Stimulated activated CD8-positive, alpha-beta memory T cell treated with anti-CD3 and anti-CD28 coated beads, Interleukin-4, amount 100 ng/mL, for 24 hours (primary cell): ENCODE measurements around the gene MT3.

Experiments
- DNase-seq: peaks from one replicate; pipeline ENCODE4 v3.0.0-alpha.2; 2020; ENCODE audit warnings: low read depth

MT3 gene

DNA sequence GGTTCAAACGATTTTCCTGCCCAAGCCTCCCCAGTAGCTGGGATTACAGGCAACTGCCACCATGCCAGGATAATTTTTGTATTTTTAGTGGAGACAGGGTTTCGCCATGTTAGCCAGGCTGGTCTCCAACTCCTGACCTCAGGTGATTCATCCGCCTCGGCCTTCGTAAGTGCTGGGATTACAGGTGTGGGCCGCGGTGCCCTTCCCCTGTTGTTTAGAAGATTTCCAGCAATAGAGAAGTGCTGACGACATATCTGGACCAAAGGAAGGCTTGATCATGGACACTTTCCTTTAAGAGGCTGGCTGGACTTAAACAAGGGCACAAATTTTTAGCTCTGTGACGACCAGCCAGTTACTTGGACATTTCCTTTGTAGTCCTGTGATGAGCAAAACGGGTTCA, 41.9 kb downstream of the MT3 start:
- no peak for DNase-seq

DNA sequence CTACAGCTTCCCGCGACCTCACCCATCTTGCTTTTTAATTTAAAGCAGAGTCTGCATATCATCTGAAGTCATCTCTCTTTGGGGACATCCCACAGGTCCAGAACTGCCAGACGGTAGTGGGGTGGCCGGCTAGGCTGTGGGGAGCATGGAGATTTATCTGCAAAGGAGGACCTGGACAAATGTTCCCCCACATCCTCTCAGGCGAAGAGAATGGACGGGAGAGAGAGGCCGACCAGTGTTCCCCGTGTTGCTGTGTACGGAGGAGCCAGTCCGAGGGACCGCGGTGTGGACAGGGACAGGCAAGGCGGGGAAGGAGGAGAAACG, 42.5 kb downstream of the MT3 start:
- DNase-seq: no peak

DNA sequence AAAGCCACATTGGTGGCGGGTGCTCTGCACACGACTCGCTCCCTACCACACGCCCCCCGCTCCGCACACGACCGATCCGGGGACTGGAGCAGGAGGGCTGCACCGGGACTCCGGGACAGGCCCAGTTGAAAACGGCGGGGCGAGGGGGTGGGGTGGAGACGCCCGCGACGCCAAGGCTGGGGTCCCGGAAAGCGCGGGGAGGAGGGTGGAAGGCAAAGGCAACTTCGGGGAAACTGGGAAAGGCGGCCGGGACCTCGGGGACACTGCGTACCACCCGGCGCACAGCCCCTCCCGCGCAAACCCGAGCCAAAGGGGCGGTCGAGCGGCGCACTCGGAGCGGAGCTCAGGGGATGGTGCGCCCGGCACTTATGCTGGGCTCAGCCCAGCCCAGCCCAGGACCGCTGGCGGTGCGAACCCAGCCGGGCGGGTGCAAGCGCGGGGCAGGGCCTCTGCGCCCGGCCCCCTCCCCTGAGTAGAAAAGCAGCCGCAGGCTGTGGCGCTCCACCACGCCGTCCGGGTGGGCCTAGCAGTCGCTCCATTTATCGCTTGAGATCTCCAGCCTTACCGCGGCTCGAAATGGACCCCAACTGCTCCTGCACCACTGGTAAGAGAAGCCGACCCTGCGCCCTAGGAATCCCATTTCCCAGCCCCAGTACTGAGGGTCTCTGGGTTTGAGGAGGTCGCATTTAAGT, 43.0 kb downstream of the MT3 start, which contains the start of gene MT1M:
MT1M (plus strand) TSS at position 504 of the 692 bp plus-strand sequence; CDS start at position 577, 73 bp downstream.
- no peak for DNase-seq

DNA sequence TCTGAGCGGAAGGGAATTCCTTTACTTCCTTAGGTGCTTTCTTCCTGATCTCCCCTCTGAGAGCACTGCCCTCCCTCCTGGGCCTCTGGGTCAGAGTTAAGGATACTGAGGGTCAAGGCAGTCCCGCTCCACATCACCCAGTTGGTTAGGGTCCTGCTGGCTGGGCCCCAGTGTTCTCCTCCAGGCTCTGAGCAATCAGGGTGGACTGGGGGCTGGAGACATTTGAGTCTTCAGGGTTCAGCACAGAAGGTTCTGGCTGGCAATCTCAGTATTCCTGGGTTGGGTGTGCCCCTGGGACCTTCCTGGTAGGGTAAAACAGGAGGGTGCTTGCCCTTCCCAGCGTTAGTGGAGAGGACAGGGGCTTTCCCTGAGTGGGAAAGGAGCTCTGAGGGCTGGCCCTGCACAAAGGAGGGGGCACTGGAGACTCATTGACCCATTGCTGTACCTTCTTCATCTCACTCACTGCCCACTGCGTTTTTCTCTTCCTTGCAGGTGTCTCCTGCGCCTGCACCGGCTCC, 43.6 kb downstream of the MT3 start:
- DNase-seq: no peak

DNA sequence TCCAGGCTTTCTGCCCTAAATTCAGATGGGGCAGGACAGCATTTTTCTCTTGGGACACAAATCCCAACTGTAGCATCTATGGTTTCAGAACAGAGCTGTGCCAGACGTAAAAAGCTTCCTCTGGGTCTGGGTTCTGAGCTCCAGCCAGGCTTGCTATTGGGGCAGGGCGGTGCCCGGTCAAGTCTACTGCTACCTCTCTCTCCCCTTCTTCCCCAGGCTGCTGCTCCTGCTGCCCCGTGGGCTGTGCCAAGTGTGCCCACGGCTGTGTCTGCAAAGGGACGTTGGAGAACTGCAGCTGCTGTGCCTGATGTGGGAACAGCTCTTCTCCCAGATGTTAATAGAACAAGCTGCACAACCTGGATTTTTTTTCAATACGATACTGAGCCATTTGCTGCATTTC, 44.2 kb downstream of the MT3 start:
- DNase-seq: no peak

DNA sequence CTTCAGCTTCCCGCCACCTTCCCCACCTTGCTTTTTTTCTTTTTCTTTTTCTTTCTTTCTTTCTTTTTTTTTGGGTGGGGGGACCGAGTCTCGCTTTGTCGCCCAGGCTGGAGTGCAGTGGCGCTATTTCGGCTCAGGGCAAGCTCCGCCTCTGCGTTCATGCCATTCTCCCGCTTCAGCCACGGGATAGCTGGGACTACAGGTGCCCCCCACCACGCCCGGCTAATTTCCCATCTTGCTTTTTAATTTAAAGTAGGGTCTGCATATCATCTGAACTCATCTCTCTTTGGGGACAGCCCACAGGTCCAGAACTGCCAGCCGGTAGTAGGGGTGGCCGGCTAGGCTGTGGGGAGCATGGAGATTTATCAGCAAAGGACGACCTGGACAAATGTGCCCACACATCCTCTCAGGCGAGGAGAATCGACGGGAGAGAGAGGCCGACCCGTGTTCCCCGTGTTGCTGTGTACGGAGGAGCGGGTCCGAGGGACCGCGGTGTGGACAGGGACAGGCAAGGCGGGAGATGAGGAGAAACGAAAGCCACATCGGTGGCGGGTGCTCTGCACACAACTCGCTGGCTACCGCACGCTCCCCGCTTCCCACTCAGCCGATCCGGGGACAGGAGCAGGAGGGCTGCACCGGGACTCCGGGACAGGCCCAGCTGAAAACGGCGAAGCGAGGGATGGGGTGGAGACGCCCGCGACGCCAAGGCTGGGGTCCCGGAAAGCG, 45.5 kb downstream of the MT3 start:
- no peak for DNase-seq

DNA sequence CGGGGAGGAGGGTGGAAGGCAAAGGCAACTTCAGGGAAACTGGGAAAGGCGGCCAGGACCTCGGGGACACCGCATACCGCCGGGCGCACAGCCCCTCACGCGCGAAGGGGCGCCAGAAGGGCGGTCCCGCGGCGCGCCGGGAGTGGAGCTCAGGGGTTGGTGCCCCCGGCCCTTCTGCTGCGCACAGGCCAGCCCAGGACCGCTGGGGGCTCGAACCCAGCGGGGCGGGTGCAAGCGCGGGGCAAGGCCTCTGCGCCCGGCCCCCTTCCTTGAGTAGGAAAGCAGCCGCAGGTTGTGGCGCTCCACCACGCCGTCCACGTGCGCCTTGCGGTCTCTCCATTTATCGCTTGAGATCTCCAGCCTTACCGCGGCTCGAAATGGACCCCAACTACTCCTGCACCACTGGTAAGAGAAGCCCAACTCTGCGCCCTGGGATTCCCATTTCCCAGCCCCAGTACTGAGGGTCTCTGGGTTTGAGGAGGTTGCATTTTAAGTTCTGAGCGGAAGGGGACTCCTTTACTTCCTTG, 46.2 kb downstream of the MT3 start:
- no peak for DNase-seq

DNA sequence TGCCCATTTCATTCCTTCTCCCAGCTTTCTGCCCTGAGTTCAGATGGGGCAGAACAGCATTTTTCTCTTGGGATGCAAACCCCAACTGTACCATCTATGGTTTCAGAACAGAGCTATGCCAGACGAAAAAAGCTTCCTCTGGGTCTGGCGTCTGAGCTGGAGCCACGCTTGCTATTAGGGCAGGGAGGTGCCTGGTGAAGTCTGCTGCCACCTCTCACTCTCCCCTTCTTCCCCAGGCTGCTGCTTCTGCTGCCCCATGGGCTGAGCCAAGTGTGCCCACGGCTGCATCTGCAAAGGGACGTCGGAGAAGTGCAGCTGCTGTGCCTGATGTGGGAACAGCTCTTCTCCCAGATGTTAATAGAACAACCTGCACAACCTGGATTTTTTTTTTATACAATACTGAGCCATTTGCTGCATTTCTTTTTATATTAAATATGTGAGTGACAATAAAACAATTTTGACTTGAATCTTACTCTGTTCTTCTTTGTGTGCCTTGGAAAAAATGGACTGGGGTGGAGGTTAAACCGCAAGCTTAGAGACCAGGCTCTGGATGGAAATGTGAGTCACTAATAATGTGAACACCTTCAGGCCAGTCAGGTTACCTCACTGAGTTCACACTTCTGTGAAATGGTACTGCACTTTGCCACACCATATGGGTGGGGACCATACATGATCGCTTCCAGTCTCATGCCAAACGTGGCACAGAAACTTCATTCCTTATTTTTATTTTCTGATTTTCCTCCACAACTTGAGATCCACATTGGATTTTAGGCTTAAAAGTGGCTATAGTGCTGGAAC, 47.5 kb downstream of the MT3 start:
- DNase-seq: no peak

DNA sequence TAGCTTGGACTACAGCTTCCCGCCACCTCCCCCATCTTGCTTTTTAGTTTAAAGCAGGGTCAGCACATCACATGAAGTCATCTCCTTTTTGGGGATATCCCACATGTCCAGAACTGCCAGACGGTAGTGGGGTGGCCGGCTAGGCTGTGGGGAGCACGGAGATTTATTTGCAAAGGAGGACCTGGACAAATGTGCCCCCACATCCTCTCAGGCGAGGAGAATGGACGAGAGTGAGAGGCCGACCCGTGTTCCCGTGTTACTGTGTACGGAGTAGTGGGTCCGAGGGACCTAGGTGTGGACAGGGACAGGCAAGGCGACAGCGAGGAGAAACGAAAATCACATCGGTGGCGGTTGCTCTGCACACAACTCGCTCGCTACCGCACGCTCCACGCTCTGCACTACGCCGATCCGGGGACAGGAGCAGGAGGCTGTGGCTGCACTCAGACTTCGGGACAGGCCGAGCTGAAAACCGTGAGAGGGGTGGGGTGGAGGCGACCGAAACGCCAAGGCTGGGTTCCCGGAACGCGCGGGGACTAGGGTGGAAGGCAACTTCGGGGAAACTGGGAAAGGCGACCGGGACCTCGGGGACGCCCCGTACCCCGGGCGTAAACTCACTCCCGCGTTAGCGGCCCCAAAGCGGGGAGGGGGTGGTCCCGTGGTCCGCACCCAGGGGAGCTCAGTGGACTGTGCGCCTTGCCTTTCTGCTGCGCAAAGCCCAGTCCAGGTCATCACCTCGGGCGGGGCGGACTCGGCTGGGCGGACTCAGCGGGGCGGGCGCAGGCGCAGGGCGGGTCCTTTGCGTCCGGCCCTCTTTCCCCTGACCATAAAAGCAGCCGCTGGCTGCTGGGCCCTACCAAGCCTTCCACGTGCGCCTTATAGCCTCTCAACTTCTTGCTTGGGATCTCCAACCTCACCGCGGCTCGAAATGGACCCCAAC, 48.8 kb downstream of the MT3 start, which contains the start of gene MT1A:
MT1A (plus strand) TSS at position 853 of the 937 bp plus-strand sequence; CDS start at position 926, 73 bp downstream.
- DNase-seq: no peak

DNA sequence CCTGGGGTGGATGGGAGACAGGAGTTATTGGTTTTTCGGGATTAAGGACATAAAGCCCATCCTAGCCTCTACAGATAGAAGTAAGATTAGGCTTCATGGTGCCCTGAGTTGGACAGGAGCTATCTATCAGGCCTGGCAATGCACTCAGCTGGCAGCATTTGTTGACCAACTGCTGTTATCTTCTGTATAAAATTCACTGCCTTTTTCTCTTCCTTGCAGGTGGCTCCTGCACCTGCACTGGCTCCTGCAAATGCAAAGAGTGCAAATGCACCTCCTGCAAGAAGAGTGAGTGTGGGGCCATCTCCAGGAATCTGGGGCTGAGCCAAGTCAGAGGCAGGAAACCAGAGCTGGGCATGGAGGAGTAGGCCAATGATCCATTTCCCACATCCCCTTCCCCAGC, 49.7 kb downstream of the MT3 start:
- no peak for DNase-seq

DNA sequence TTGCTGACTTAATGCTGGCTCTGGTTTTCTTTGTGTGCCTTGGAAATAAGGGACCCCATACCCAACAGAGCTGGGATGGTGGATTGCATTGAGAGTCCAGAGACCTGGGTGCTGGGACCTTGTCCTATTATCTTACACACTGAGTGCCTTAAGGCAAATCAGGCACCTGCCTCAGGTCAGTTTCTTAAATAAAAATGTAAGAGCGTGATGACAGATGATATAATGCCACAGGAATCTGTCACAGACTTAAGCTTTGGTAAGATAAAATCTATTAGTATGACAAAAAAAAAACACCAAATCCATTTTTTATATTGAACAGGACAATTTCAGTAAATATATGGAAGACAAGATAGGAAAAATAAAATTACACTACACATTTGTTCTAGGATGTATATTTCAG, 50.7 kb downstream of the MT3 start:
- DNase-seq: no peak
